ENCODE measurements around the gene VKORC1L1.
"Not testable (repeated sequence)": the region's sequence is repeated elsewhere in the genome, so short reads cannot be mapped to it uniquely, and the experiment has no call there.

Gene VKORC1L1

DNA sequence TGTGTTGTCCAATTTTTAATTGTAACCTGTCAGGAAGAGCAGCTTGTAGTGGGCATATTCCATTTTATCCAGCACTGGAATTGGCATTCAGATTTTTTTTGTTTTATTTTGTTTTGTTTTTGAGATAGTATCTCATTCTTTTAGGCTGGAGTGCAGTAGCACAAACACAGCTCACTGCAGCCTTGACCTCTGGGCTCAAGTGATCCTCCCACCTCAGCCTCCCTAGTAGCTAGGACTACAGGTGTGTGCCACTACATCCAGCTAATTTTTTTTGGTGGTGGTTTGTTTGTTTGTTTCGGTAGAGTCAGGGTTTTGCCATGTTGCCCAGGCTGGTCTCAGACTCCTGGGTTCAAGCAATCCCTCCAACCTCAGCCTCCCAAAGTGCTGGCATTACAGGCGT, 64.4 kb downstream of the VKORC1L1 start:
- no peak for DNase-seq (ENCODE audit: low read depth in 2 of 2)

DNA sequence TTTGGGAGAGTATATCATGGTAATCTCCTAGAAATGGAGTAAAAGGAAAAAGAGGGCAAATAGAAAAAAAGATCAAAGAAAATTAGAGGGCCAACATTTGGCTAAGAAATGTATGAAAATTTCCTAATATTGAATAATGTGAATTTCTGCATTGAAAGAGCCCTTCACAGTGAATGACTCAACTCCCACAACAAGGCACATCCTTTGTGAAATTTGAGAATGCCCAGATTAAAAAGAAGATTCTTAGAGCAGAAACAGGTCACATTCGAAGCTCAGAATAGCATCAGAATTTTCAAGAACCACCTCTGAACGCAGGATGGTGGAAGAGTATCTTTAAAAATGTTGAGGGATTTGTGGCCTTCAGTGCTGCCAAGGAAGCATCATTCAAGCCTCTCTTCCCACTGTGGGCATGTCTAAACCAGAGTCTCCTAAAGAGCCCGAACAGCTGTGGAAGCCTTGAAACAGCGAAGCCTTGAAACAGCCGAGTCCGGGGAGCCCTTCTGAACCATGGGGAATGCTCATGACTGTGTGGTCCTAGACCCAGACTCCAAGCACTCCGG, 65.5 kb downstream of the VKORC1L1 start:
- no peak for DNase-seq (ENCODE audit: low read depth in 2 of 2)

DNA sequence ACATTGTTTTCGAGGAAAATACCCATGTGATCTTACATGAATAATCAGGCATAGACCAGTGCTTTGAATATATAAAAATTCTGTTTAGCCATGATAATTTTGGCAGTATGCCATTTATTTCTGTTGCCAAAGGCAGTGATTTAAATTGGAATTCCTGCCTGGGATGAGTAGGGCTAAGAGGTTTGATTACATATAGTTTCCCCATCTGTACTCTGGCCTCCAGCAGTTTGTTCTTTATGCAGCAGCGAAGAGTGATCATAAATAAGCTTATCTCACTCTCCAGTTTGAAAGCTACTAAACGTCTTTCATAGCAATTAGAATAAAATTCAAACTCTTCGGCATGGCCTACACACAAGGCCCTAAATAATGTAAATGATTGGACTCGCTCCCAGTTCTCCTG, 72.9 kb downstream of the VKORC1L1 start:
- DNase-seq (ENCODE audit: low read depth in 2 of 2) = not testable (repeated sequence)

DNA sequence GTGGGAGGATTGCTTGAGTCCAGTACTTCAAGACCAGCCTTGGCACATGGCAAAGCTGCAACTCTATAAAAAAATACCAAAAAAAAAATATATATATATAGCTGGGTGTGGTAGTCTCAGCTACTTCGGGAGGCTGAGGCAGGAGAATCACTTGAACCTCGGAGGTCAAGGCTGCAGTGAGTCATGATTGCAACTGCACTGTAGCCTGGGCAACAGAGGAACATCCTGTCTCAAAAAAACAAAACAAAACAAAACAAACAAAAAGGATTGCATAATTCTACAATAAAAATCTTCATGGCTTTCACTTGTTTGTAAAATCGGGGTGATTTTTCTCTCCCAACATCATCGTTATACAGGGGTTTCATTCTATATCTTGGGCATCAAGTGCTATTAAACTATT, 74.0 kb downstream of the VKORC1L1 start:
- no peak for DNase-seq (ENCODE audit: low read depth in 2 of 2)

DNA sequence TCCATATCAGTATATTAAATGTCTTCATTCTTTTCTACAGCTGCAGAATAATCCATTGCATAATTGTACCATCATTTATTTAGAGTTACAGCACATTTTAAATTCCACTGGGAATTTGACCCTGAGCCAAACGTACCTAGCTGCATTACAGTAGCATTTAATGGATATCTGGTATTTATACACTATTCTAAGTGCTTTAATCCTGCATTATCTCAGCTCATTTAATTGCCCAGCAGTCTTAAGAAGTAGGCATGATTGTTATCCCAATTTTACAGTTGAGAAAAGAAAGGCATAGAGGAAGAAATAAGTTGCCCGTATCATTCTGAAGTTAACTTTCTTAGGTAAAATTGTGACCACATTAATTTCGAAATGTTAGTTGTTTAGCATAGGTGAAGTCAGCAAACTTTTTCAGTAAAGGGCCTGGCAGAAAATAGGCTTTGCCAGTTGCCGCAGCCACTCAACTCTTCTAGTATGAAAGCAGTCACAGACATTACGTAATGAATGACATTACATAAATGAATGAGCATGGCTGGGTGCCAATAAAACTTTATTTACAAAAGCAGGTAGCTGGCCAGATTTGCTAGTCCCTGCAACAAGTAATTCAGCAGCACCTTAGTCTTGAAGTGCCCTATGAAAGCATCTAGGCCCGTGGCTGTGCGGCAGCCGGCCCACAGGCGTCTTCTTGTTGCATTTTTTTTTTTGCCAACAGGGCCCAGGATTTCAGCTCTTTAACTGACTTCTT, 79.1 kb downstream of the VKORC1L1 start:
- DNase-seq (ENCODE audit: low read depth in 2 of 2) = no peak

DNA sequence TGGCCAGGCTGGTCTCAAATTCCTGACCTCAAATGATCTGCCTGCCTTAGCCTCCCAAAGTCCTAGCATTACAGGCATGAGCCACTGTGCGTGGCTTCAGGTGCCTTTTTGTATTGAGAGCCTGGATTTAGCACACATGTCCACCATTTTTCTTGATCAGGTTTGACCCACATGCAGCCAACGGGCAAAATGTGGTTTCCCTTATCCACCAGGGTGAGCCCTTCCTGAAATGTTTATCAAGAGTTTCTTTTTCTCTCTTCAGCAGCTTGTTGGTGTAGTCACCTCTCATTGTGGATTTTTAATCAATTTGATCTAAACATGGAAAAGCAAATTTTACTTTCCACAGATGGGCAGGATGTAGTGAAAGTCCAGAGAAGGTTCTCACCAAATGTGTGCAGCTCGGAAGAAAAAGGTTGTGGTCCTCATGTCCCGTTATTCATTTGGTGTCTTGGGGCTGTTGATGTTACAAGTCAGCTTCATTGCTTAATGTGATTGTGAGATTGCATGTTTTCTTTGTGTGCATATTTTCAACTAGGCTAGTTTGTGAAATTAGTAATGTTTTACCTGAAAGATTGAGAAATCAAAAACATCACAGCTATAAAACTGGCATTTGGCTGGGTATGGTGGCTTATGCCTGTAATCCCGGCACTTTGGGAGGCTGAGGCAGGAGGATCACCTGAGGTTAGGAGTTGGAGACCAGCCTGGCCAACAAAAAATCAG, 80.3 kb downstream of the VKORC1L1 start:
- DNase-seq (ENCODE audit: low read depth in 2 of 2) = no peak

DNA sequence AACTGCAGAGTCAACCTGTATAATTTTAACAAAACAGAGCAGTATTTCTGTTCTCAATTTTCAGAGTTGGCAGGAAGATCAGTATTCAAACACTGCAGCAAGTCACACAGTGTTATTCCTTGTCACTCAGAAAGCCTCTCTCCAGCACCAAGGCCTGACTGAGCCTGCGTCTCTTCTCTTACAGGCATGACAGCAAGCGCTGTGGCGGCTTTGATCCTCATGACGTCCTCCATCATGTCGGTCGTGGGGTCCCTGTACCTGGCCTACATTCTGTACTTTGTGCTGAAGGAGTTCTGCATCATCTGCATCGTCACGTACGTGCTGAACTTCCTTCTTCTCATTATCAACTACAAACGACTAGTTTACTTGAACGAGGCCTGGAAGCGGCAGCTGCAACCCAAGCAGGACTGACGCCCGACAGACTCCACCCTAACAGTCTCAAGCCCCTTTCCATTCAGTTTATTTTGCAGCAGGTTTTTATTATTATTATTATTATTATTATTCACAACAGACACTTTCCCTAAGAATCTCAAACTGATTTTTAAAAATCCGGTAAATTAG, 81.1 kb downstream of the VKORC1L1 start:
- DNase-seq (ENCODE audit: low read depth in 2 of 2) = no peak

DNA sequence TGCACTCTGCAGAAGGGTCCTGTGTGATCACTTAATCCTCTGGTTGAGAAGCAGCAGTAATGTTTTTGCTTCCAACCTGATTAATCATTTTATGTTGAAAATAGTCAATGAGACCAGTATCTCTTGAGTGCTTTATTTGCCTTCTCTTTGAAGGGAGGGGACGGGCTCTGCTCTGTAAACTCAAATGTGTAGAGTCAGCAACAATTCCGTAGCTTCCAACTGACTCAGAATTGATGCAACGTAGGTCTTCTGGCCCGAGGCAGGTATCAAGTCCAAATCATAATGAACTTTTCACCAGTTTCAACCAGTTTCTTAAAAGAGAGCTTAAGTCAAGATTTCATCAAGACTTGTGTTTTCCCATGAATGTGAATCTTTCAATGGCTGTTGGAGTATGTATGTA, 82.8 kb downstream of the VKORC1L1 start:
- no peak for DNase-seq (ENCODE audit: low read depth in 2 of 2)

DNA sequence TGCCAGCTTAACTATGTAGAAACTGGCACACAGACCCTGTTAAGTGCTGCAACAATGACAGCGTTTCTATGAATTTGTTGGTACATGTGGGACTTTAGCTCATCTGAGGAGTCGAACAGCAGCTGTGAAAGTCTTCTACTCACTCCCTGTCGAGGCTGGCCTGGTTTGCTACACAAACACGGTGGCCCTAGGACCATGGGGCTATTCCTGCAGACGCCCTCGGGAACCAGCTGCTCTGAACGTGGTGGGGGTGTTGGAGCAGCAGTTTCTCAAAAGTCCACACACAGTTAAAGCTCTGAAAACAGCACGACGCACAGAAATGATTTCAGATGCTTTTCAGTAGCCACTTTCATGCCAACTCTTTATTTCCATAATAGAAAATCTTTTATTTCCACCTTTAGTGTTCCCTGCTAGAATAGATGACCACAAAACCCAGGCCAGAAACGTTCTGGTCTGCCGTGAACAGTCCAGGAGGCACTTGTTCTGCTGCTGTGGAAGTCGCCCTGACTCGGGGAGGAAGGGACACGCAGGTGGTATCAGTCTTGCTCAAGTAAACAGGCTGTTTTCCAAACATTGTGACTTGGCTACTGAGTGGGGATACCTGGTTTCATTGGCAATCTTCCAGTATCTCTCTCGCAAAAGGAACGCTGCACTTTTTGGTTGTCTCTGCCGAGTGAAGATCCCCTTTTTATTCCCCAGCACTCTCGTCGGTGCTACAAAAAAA, 87.6 kb downstream of the VKORC1L1 start:
- no peak for DNase-seq (ENCODE audit: low read depth in 2 of 2)

DNA sequence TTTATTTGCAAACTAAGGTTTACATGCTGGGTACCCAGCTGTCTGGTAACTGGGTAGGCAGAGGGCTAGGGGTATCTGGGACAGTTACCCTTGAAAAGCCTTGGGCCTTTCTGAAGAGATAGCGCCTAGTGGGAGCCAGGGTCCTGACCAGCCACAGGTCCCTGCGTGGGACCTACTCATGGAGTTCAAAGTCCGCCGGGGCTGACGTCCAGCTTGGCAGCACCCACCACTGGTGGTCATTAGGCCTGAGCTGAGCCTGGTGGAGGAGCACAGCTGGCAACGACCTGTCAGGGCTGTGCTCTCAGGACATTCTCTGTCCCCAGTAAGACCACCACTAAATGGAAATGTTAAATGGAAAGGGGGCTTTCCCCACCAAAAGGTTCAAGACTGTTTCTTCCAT, 89.2 kb downstream of the VKORC1L1 start:
- DNase-seq (ENCODE audit: low read depth in 2 of 2) = no peak

DNA sequence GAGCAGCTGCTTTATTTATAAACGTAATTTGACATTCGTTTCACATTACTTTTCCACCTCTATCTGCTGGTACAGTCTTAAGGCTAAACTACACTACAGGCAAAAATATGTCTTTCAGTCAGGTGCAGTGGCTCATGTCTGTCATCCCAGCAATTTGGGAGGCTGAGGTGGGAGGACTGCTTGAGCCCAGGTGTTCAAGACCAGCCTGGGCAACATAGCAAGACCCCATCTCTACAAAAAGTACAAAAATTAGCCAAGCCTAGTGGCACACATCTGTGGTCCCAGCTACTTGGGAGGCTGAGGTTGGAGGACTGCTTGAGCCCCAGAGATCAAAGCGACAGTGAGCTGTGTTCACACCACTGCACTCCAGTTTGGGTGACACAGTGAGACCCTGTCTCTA, 91.8 kb downstream of the VKORC1L1 start:
- not testable (repeated sequence) for DNase-seq (ENCODE audit: low read depth in 2 of 2)

DNA sequence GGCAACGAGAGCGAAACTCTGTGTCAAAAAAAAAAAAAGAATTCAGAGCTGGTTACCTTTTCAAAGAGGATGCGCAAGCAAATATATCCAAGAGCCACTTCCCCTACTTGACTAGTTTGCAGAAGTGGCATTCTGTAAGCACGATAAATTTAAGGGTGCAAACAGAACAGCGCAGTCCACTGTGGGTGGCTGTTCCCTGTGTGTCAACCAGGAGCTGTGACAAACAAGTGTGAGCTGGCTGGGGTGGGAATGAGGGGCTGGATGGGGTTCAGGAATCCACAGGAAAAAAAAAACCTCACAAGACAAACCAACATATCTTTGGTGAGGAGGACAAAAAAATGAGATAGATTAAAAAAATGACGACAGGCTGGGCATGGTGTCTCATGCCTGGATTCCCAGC, 93.3 kb downstream of the VKORC1L1 start:
- no peak for DNase-seq (ENCODE audit: low read depth in 2 of 2)

DNA sequence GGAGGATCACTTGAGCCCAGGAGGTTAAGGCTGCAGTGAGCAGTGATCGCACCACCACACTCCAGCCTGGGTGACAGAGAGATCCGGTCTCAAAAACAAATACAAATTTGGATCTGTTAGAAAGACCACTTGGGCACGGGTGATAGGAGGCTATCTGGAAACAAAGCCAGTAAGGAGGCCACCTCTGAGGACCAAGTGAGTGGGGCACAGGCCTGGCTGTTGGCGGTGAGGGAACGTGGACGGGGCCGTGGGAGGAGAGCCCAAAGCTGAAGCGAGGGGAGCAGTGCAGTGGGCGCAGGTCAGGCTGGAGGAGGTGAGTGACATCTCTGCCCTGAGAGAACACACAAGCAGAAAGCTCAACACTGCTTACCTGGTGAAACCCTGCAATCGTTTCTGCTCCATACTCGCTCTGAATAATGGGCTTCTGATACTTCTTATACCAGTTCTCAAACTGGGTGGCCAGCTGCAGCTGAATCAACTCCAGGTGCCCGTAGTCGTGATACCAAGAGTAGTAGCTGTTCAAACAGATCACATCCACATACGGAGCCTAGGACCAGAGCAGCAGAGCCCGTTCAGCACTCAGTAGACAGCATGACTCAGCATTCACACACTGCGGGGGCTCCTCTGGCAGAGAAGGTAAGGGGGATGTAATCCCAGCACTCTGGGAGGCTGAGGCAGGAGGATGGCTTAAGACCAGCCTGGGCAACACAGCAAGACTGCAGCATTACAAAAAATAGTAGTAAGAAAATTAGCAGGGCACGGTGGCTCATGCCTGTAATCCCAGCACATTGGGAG, 94.7 kb downstream of the VKORC1L1 start:
- no peak for DNase-seq (ENCODE audit: low read depth in 2 of 2)

DNA sequence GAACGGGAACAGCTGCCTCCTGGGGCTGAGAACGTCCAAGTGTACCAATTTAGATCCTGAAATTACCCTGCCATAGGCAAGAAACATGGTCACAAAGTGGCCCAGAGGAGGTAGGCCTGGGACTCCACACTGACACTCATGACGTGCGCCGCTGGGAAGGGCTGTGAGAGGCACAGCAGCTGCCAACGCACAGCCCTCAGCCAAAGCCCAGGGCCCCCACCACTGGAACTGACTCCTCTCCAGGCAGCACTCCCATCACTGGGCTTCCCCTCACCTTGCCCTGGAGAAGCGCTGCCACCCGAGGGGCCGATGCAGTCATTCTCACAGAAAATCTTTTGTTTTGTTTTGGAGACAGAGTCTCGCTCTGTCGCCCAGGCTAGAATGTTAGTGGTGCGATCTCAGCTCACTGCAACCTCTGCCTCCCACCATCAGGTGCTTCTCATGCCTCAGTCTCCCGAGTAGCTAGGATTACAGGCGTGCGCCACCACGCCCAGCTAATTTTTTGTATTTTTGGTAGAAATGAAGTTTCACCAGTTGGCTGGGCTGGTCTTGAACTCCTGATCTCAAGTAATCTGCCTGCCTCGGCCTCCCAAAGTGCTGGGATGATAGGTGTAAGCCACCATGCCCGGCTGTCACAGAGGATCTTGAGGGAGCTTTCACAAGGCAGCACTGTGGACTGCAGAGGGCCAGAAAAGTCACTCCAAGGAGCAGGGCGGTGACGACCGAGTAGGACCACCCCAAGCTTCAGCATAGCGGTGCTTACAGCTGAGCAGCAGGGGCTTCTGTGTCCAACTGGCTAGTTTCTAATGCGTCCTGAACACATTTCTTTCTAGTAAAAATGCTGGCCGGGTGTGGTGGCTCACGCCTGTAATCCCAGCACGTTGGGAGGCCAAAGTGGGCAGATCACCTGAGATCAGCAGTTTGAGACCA, 95.6 kb downstream of the VKORC1L1 start:
- no peak for DNase-seq (ENCODE audit: low read depth in 2 of 2)

DNA sequence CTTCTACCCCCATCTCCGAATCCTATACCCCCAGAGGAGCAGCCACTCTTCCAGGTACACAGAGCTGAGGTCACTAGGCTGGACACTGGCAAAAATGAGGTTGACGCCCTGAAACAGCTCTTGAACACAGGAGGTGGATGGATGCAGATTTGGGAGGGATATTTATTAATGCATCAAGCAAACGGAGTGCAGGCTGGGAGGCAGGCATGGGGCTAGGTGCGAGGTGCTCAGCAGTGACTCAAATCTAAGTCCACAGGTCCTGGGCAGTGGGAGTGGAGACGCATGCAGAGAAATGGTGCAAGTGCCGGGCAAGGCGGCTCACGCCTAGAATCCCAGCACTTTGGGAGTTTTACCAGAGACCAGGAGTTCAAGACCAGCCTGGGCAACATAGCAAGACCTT, 98.1 kb downstream of the VKORC1L1 start:
- DNase-seq (ENCODE audit: low read depth in 2 of 2) = no peak

DNA sequence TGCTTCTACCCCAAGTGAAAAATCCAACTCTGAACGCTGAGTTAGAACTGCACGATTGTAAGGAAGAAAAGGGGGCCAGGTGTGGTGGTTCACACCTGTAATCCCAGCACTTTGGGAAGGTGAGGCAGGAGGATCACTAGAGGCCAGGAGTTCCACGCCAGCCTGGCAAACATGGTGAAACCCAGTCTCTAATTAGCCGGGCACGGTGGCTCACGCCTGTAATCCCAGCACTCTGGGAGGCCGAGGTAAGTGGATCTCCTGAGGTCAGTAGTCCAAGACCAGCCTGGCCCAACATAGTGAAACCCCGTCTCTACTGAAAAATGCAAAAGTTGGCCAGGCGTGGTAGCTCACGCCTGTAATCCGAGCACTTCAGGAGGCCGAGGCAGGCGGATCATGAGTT, 100.1 kb downstream of the VKORC1L1 start:
- no peak for DNase-seq (ENCODE audit: low read depth in 2 of 2)

DNA sequence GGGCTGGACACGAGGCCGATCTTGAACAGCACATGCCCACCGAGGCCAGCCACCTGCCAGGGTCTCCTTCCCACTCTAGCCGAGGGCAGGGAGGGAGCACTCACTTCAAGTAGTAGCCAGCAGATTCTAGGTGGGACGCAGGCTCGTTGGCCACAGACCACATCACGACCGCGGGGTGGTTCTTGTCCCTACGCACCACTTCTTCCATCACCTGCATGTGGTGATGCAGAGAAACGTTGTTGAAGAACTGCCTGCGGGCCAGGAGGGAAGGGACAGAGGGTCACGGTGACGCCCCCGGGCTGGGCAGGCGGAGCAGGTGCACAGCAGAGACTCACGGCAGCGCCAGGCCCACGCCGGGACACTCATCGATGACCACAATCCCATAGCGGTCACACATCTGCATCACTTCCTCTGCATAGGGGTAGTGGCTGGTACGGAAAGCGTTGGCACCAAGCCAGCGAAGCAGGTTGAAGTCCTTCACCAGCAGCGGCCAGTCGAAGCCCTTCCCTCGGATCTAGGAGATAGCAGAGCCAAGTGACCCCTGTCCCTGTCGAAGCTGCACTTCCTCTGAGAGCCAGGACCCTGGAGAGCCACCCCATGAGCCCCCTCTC, 101.4 kb downstream of the VKORC1L1 start:
- DNase-seq (ENCODE audit: low read depth in 2 of 2) = no peak

DNA sequence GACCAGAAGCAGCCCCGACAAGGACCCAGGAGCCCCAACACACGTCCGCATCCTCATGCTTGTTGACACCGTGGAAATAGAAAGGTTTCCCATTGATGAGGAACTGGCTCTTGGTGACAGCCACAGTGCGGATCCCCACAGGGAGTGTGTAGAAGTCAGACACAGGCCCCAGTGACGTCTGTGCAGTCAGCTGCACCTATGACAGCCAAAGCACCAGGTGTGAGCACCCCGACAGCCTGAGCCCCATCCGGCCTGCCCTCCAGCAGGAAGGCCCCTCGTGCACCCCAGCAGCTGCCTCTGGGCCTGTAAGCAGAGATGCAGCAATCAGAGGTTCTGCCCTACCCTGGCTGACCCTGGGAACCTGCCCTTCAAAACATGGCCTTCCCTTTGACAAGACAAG, 102.0 kb downstream of the VKORC1L1 start:
- no peak for DNase-seq (ENCODE audit: low read depth in 2 of 2)

DNA sequence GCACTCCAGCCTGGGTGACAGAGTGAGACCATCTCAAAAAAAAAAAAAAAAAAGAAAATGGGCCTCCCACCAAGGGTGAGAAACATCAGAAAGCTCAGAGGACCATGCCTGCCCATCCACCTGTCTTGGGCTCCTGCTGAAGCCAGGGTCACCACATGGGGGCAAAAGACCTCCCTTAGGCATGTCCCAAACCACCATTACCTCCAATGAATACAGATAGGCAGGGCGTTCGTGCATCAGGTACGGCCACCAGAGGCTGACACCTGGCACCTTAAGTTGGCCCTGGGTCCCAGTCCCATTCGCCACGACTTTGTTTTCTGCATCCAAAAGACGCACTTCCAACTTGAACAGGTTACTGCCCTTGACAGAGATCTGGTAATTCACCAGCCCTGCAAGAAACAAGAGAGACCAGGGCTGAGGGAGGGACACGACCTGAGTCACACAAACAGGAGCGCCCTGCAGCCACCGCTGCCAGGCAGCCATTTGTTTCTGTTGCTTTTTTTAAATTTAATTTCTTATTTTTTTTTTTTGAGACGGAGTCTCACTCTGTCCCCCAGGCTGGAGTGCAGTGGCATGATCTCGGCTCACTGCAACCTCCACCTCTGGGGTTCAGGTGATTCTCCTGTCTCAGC, 103.1 kb downstream of the VKORC1L1 start:
- DNase-seq (ENCODE audit: low read depth in 2 of 2) = no peak
